ENCODE measurements around the gene CTU2. TPM values are rescaled to one million over a fixed set of nuclear protein-coding genes. Genes with fewer than 3 reads are reported as not detected.

The CTU2 gene
- total and polyA plus RNA-seq, 2 of the 8 experiments (the other 6 are each of a cell fraction or from before 2014, with no cell fraction given), result 32.7 to 42.9 TPM

- Histone ChIP-seq H4K91ac (replicated peaks; ENCODE audit: insufficient read length, low read length) (no peak overlapping the region), H3K79me1 (ENCODE audit: low read depth, low read length) (peaks cover 5% of the 10 kb centered on the region), H3K4me1 (replicated peaks in 1 of 4; ENCODE audit: control insufficient read depth in 3 of 4, insufficient read depth in 4 of 4, low read length in 3 of 4) (peaks cover 4 to 33% (median 28%) of the 10 kb centered on the region in 4 experiments), H3K18ac (ENCODE audit: extremely low read depth, low read length) (no peak overlapping the region), H3K23me2 (ENCODE audit: low read depth, low read length) (no peaks in the 10 kb centered on the region), H2BK5ac (ENCODE audit: low read depth, low read length) (no peak overlapping the region), H2AFZ (ENCODE audit: low read length) (no peak overlapping the region), H3K27me3 (replicated peaks in 1 of 4; ENCODE audit: control insufficient read depth in 3 of 4, extremely low read depth in 1 of 4, insufficient read depth in 3 of 4, low read length in 3 of 4) (no peaks in the 10 kb centered on the region), H4K5ac (ENCODE audit: insufficient read length, low read depth, low read length) (no peak overlapping the region), H2BK120ac (replicated peaks; ENCODE audit: low read depth, low read length) (no peak overlapping the region), H2AK5ac (ENCODE audit: low read depth, low read length) (no peak overlapping the region), H3K27ac (ENCODE audit: low read depth, low read length) (no peak overlapping the region), H3K9ac (replicated peaks in 1 of 4; ENCODE audit: extremely low read depth in 1 of 4, low read depth in 3 of 4, low read length in 3 of 4) (no peak overlapping the region), H3K4me3 (ENCODE audit: extremely low read depth in 1 of 4, insufficient read depth in 2 of 4, low read depth in 3 of 4, low read length in 4 of 4) (no peak overlapping the region), H3K36me3 (ENCODE audit: control insufficient read depth in 2 of 4, insufficient read depth in 4 of 4, low read length in 3 of 4) (no peaks in the 10 kb centered on the region), H3K4me2 (ENCODE audit: insufficient read depth in 1 of 2, low read depth in 2 of 2, low read length in 2 of 2) (no peak overlapping the region), H3K56ac (replicated peaks; ENCODE audit: insufficient read length, low read depth, low read length) (no peak overlapping the region), H3K4ac (replicated peaks; ENCODE audit: insufficient read length, low read depth, low read length) (no peak overlapping the region), H2BK20ac (ENCODE audit: low read length) (no peak overlapping the region), H2BK15ac (ENCODE audit: low read length) (no peak overlapping the region), H3K23ac (ENCODE audit: insufficient read length) (no peak overlapping the region), H3K9me3 (ENCODE audit: insufficient read depth in 2 of 2, low read depth in 1 of 2, low read length in 1 of 2) (no peaks in the 10 kb centered on the region), H4K20me1 (replicated peaks in 1 of 2; ENCODE audit: control insufficient read depth in 1 of 2, insufficient read depth in 2 of 2, low read length in 2 of 2) (peaks cover 0 to 11% of the 10 kb centered on the region in 2 experiments), H4K8ac (ENCODE audit: extremely low read depth, insufficient read depth, low read length) (no peak overlapping the region), H2BK12ac (ENCODE audit: low read depth, low read length) (no peak overlapping the region), H3K14ac (ENCODE audit: insufficient read length) (no peak overlapping the region), H3K79me2 (ENCODE audit: control insufficient read depth in 1 of 2, insufficient read depth in 2 of 2, low read length in 2 of 2) (no peaks in the 10 kb centered on the region; a peak in 1 of 4 replicates)
- TF ChIP-seq KDM1A (IDR thresholded peaks at IDR 0.05; ENCODE audit: borderline replicate concordance, low read length), result 0 out of 2 replicates have a peak, but pooled peaks have one; percentile 39
- no peak for TF ChIP-seq ATF2 (IDR thresholded peaks at IDR 0.05; ENCODE audit: low read length)
- no peak for TF ChIP-seq SP4 (IDR thresholded peaks at IDR 0.05; ENCODE audit: low read length)
- no peak for TF ChIP-seq NRF1 (IDR thresholded peaks at IDR 0.05; ENCODE audit: low read depth, low read length)
- WGBS, 2 experiments (ENCODE audit: extremely low coverage in 1 of 2, insufficient coverage in 1 of 2, insufficient read length in 1 of 2, insufficient replicate concordance in 2 of 2, low coverage in 1 of 2, low lambda C conversion rate in 2 of 2, missing lambda C conversion rate in 1 of 2), result 97% methylated on average over 10 of the region's 11 CpGs; no CpG with 5 or more reads in 1 of the 2 experiments
- ChIA-PET POLR2A (ENCODE audit: partially characterized antibody) (interaction anchor here (1.0 to 4.1 kb wide), 5 partner anchors 10 to 60 kb away, joined by 3 to 22 read pairs (median 3); no protein-coding TSS in a partner anchor), CTCF (ENCODE audit: partially characterized antibody) (interaction anchor here (1.2 to 25.0 kb wide), 4 partner anchors 8 to 60 kb away, joined by 3 to 251 read pairs (median 96); no protein-coding TSS in a partner anchor)
- FAIRE-seq (no peak), DNase-seq (ENCODE audit: low read depth in 1 of 2, low spot score in 2 of 2) (no peak)
These were observed 54.8 kb downstream of the CTU2 start for GRCh38 chr16:88761143-88761534.

All from H1 (cell line).